ENCODE results near the gene MRPL28. TPM values are rescaled to one million over a fixed set of nuclear protein-coding genes. Genes with fewer than 3 reads are reported as not detected.
"Not testable (repeated sequence)": the region's sequence is repeated elsewhere in the genome, so short reads cannot be mapped to it uniquely, and the experiment has no call there.

Gene MRPL28
- total RNA-seq: 79.6 TPM
- long read RNA-seq, transcript MRPL28-201 (6 exons, 1,098 nt): major isoform, 64 of 110 reads
- long read RNA-seq, partial matches to known transcripts: 36 of 110 reads
- long read RNA-seq, other reads (novel, unspliced or antisense): 9 of 110 reads

DNA sequence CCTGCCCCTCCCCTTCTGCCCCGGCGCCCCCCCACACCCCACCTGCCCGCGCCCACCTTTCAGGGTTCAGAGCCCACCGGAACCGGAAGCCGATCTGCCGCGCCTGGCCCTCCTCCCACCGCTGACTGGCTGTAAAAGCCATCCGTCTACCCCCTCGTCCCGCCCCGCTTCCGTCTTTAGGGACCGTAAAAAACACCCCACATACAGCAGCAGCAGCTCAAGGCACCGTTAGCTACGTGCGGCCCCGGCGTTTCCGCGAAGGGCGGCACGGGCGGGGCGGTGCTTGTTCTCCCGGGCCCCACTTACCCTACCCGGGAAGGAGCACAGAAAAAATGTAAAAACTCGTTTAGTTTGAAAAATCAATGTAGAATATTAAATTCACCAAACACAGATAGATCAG is at the start of gene MRPL28:
Gene MRPL28, minus strand, starts transcription at position 96 of the 400 bp plus-strand sequence. CDS start 320 bp downstream, outside the sequence.
- ATAC-seq (ENCODE audit: poor library complexity) (peak; percentile 97), DNase-seq (peak; percentile 97)
- intact Hi-C loops (cut with DNase I): no loop called here

DNA sequence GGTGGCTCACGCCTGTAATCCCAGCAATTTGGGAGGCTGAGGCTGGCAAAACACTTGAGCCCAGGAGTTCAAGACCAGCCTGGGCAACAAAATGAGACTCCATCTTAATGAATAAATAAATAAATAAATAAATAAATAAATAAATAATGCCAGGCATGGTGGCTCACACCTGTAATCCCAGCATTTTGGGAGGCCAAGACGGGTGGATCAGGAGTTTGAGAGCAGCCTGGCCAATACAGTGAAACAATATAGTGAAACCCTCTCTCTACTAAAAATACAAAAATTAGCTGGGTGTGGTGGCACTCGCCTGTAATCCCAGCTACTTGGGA is 44.8 kb upstream of the MRPL28 start:
- intact Hi-C loops (cut with DNase I); ATAC-seq (ENCODE audit: poor library complexity); DNase-seq: not testable (repeated sequence)

DNA sequence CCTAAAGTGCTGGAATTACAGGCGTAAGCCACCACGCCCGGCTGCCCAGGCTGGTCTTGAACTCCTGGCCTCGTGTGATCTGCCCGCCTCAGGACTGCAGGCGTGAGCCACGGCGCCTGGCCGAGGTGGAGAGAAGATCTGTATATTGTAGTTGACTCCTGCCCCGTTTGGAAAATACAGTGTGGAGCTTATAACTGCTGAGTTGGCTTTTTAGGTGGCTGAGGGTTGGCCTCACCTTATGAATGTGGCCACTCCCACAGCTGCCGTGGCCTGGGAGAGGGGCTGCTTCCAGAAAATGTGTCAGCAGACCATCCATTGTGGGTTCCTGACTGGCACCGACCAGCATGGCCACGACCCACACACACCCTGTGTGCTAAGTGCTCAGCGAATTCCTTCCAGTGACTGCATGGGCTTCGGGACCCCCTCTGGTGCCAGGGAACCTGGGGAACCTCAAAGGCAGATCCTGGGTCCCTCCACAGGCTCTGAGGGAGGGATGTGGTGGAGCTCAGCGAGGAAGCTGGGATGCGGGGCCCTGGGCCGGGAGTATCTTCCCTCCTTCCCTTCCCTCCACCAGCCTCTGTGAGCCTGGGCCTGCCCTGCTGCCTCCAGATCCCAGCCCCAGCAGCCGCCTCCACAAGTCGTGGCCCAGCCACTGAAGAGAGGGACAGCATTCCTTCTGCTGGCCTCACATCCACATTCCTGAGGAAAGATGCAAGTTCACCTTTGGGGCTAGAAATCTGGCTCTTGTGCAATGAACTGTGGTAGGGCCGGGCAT is 44.2 kb upstream of the MRPL28 start:
- intact Hi-C loops (cut with DNase I): no loop called here
- DNase-seq: peak; percentile 34
- ATAC-seq (ENCODE audit: poor library complexity): no peak

DNA sequence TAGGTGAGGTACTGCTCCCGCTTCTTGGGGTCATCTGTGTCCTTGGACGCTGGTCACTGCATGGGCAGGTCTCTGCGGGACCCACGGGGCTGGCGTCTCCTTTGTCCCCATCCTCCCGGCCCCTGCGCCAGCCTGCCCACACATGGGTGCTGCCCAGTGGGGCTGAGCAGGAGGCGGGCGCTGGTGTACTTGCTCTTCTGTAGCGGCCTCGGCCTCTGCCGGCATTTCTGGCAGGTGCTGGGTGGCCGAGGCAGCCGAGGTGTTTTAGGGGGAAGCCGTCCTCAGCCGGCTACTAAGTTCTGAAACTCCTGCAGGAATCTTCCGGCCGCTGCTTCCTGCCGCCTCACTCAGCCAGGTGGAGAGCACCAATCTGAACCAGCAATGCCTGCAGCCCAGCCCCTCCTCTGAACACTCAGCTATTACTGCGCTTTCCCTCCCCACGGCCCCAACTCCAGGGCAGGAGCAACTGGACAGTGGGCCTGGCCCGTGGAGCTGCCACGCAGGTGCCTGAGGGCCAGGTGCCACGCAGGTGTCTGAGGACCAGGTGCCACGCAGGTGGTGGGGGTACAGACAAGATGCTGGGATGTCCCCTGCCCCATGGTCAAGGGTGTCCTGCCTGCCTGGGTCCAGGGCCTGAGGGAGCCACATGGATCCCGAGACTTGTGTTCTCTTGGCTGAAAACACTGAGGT is 41.4 kb upstream of the MRPL28 start:
- no peak for ATAC-seq (ENCODE audit: poor library complexity)
- DNase-seq: no peak
- intact Hi-C loops (cut with DNase I): no loop called here

DNA sequence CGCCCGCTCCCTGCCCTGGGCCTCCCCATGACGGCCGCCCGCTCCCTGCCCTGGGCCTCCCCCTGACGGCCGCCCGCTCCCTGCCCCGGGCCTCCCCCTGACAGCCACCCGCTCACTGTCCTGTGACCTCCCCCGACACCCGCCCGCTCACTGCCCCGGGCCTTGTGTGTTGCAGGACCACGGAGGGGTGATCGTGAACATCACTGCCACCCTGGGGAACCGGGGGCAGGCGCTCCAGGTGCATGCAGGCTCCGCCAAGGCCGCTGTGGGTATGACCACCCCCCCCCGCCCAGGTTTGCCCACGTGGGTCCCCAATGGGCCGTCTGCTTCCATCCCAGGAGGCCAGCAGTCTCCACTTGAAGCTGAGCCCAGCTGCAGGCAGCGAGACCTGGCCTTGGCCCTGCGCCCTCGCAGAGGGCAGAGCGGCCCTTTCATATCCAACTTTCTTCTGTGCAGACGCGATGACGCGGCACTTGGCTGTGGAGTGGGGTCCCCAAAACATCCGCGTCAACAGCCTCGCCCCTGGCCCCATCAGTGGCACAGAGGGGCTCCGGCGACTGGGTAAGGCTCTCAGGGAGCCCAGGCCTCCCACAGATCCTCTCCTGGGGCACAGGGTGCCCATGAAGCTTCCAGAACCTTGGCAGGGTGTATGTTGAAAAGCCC is 40.3 kb upstream of the MRPL28 start:
- intact Hi-C loops (cut with DNase I): no loop called here
- ATAC-seq (ENCODE audit: poor library complexity) (peak; percentile 24), DNase-seq (no peak)

DNA sequence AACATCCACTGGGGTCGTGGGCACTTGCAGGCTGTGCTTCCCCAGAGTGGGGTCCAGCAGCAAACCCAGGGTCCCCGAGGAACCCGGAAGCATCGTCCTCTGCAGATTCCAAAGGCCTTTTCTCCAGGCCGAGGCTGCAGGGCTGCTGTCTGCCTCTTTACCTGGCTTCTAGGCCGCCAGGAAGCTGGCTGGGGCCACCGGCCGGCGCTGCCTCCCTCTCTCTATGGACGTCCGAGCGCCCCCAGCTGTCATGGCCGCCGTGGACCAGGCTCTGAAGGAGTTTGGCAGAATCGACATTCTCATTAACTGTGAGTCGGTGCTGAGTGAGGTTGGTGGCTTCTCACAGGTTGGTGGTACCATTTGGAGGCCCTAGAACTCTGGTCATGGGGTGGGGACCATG is 36.9 kb upstream of the MRPL28 start:
- intact Hi-C loops (cut with DNase I): no loop called here
- ATAC-seq (ENCODE audit: poor library complexity): no peak
- no peak for DNase-seq

DNA sequence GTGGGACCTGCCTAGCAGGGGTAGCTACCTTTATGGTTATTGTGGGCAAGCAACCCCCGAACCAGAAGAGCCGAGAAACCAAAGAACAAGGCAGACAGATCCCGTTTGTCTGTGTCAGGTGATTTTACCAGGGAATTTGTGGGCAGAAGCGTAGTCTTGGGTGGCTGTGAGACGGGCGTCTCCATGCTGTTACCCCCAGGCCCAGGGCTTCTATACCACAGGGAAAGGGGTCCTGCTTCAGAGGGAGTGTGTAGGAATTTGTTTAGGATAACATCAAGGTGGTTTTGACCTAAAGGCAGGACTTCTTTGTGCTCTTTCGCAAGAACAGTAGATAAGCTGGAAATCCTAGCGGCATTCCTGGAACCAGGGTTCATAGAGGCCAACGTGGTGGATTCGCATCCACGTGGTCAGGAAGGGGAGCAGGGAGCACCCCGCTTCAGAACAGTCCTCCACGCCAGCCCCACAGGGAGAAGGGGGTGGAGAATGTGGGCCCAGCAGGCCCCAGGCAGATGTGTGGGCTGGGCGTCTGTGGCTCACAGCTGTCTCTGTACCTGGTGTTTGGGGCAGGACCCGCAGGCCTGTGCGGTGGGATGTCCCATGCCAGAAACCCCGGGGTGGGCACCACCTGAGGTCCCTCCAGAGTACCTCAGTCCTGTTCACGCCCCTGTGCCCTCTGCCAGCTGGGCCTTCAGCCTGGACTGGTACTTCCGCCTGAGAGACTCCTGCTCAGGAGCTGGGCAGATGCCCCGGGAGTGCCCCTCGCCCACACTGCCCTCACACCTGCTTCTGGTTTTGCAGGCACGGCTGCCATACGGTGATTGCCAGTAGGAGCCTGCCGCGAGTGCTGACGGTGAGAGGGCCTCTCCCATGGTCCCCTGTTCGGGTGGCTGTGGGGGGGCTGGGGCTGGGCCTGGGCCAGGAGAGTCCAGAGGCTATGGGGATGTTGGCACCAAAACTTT is 35.5 kb upstream of the MRPL28 start:
- DNase-seq (no peak), ATAC-seq (ENCODE audit: poor library complexity) (no peak)
- intact Hi-C loops (cut with DNase I): no loop called here

DNA sequence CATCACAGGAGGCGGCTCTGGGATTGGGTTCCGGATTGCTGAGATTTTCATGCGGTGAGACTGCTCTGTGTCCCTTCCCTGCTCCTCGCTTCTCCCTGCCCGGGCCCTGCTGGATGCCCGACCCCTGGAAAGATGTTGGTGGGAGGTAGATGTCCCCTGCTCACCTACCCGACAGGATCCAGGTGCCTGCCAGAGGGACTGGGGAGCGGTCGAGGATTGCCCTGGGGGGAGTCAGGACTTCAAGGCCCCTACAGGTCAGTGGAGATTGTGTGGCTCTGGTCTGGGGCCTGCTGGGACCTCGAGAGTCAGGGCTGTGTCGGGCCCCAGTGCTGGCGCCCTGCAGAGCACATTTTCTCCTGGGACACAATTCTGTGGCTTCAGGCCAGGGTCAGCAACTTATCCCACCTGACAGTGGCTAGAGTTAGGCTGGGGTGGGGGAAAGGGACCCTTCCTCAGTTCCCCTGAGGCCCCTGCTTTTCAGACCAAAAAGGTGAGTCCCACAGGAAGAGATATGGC is 34.7 kb upstream of the MRPL28 start:
- DNase-seq: no peak
- no peak for ATAC-seq (ENCODE audit: poor library complexity)
- intact Hi-C loops (cut with DNase I): no loop called here

DNA sequence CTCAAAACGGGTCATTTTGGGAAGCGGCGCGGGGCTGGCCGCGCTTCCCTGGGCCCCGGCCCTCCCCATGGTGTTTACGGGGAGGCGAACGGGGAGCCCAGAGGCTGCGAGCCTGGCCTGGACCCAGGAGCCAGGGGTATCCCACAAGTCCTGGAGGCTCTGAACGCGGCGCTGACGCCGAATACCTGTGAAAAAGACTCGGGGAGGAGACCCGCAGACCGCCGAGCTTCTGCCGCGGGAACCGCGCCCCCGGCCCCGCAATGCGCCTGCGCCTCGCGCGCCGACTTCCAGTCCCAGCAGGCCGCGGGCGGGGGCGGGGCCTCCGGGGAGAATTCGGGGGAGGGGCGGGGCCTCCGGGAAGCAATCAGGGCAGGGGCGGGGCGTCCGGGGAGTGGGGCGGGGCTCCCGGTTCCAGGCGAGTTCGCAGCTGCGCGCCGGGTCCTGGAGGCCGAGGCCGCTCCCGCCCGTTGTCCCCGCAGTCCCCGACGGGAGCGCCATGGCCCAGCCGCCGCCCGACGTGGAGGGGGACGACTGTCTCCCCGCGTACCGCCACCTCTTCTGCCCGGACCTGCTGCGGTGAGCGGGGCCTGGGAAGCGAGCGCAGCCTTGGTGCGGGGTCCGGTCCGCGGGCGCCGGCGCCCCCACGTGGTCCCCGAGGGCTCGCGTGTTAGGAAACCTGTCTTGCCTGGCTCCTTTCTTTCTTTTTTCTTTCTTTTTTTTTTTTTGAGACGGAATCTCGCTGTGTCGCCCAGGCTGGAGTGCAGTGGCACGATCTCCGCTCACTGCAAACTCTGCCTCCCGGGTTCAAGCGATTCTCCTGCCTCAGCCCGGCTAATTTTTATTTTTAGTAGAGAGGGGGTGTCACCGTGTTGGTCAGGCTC is 31.4 kb upstream of the MRPL28 start, which contains the start of gene DECR2:
Gene DECR2, plus strand, starts transcription at position 418 of the 881 bp plus-strand sequence. Its CDS starts 79 bp downstream, at position 497.
- peak; percentile 93 for ATAC-seq (ENCODE audit: poor library complexity)
- intact Hi-C loops (cut with DNase I): no loop called here
- DNase-seq: peak; percentile 98

DNA sequence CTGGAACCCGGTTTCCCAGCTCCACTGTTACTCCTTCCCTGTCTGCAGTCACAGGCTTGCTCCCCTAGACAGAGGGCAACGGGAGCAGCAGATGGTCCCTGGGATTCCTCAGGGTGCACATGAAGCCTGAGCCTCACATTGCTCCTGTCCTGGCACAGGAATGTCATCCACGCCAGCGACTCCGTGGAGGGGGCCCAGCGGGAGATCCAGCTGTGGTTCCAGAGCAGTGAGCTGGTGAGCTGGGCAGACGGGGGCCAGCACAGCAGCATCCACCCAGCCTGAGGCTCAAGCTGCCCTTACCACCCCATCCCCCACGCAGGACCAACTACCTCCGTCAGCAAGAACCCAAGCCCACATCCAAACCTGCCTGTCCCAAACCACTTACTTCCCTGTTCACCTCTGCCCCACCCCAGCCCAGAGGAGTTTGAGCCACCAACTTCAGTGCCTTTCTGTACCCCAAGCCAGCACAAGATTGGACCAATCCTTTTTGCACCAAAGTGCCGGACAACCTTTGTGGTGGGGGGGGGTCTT is 29.8 kb upstream of the MRPL28 start:
- DNase-seq (no peak), ATAC-seq (ENCODE audit: poor library complexity) (no peak)
- intact Hi-C loops (cut with DNase I): no loop called here

DNA sequence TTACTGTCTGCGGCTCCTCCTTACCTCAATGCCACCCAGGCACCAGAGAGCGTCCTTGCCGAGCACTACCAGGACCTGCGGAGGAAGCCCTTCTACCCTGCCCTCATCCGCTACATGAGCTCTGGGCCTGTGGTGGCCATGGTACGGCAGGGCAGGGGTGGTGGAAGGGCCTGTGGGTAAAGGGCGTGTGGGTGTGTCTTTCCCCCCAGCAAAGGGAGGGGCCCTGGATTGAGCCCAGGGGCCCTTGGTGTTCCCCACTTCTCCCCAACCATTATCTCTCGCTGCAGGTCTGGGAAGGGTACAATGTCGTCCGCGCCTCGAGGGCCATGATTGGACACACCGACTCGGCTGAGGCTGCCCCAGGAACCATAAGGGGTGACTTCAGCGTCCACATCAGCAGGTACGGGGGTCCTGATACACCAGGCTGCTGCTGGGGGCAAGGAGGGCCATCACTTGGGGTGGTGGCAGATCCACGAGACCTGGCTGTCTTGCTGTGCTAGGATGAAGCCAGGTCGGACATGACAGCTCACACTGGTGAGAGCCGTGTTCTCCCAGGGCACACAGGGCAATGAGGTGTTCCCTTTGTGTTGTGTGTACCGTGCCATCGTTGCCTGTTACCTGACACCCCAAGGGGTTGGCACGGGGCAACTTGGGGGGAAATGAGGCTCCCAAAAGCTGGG is 29.1 kb upstream of the MRPL28 start:
- ATAC-seq (ENCODE audit: poor library complexity): no peak
- DNase-seq: no peak
- intact Hi-C loops (cut with DNase I): no loop called here

DNA sequence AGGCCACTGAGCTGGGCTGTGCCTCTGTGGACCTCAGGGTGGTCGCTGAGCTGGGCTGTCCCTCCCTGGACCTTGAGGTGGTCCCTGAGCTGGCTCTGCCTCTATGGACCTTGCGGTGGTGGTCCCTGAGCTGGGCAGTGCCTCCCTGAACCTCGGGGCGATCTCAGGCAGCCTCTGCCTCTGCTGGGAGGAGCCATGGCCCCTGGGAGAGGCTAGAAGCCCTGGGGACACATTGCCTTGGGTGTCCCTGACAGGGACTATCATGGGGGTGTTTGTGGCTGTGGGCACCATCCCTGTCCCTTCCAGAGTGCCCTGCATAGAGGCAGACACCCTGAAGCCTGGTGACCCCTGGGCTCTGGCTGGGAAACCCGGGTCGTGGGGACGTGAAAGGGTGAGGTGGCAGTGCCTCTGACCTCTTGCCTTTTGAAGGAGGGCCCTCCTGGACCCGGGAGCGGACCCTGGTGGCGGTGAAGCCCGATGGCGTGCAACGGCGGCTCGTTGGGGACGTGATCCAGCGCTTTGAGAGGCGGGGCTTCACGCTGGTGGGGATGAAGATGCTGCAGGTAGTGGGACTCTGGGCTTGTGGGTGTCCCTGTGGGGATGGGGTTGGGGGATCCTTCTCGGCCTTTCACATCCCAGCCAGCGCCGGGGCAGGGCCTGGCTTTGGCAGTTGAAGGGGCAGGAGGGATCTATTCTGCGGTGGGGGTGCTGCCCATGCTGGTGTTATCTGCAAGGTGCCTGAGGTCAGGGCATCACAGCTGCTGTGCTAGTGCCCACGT is 28.4 kb upstream of the MRPL28 start:
- DNase-seq: no peak

DNA sequence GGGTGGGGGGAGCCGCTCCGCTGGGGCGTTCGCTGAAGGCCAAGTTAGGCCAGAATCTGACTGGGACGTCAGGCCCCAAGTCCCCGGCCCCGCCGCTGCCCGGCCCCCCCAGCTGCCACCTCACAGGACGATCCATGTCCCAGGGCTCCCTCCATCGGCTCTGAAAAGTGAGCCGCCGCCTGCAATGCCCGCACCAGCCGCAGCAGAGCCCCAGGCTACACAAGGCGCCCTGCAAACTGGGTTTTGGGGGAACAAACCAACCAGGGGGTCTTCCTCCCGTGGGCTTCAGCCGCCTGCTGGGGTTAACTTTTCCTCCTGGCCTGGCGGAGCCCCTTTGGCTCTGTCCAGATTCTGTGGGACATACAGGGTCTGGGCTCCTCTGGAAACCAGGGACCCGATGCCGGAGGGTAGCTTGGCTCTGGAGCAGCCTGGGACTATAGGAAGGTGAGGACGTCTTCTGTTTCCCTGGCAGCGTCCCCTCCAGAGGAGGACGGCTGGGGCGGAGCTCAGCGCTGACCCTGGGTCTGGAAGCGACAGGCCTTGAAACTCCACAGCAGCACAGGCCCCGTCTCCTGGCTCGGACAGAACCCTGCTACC is 27.5 kb upstream of the MRPL28 start:
- DNase-seq (peak; percentile 83), ATAC-seq (ENCODE audit: poor library complexity) (peak; percentile 37)
- intact Hi-C loops (cut with DNase I): no loop called here

More for the DNA sequence above, 28.4 kb upstream of the MRPL28 start:
- ATAC-seq (ENCODE audit: poor library complexity): no peak
- intact Hi-C loops (cut with DNase I): no loop called here

DNA sequence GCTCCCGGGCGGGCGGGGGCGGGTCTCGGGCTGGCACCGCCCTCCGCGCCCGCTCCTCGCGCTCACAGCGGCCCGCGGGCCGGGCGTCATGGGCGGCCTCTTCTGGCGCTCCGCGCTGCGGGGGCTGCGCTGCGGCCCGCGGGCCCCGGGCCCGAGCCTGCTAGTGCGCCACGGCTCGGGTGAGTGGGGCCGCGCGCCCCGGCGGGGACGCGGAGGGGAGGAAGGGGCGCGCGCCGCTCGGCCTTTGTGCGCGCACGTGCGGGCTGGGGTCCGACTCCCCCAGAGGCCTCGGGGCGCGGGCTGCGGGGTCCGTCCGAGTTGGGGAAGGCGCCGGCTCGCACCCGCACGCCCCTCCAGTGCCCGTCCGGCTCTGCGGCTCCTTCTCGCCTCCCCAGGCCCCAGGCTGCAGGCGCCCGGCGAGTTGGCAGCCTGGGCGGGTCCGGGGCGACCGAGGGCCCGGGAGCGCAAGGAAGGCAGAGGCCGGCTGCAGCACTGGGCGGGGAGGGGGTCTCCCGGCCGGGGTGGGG is 26.9 kb upstream of the MRPL28 start, which contains the start of gene NME4:
Gene NME4, plus strand, starts transcription at position 65 of the 527 bp plus-strand sequence. Its CDS starts 24 bp downstream, at position 89.
- intact Hi-C loops (cut with DNase I): no loop called here
- ATAC-seq (ENCODE audit: poor library complexity): no peak
- DNase-seq: peak; percentile 69

DNA sequence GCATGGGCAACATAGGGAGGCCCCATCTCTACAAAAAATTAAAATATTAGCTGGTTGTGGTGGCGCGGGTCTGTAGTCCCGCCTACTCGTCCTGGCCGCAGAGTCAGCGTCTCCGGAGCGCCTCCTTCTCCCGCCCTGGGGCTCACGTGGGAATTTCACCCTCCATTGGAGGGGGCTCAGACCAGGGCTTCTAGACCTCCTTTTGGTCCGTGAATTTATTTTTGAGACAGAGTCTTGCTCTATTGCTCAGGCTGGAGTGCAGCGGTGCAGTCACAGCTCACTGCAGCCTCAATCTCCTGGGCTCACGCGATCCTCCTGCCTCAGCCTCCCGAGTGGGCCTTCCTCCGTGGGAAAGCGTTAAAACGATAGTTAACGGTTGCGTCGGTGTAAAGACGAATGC is 26.3 kb upstream of the MRPL28 start:
- intact Hi-C loops (cut with DNase I): no loop called here
- no peak for ATAC-seq (ENCODE audit: poor library complexity)
- peak; percentile 73 for DNase-seq

Data from Right ventricle myocardium superior (tissue), 1 donor.